HFF-Myc (cell line): ENCODE data around the gene MYLK.
"Not testable (repeated sequence)": the region's sequence is repeated elsewhere in the genome, so short reads cannot be mapped to it uniquely, and the experiment has no call there.

ENCODE experiments used
- DNase-seq: peaks from one replicate; pipeline ENCODE4 v3.0.0-alpha.2; 2011; ENCODE audit warnings: low read depth; ENCODE audit errors: extremely low read depth
- H3K4me3 ChIP-seq: replicated peaks from 2 replicates; pipeline ENCODE4 v1.5.1; 2011; ENCODE audit warnings: low read depth, mild to moderate bottlenecking, control low read depth, low read length
- CTCF ChIP-seq: IDR thresholded peaks from 2 replicates; pipeline ENCODE4 v1.5.1; 2012; ENCODE audit warnings: mild to moderate bottlenecking, low read depth, low read length, control low read depth; ENCODE audit errors: missing control alignments

Gene MYLK

GRCh38 chr3:123914829-123915228 is 30.7 kb upstream of the MYLK start:
- H3K4me3 ChIP-seq: no peak overlapping the region
- DNase-seq: no peak
- no peak for TF ChIP-seq CTCF

- no peak for DNase-seq
Measured at GRCh38 chr3:123909785-123910184, 25.7 kb upstream of the MYLK start.

GRCh38 chr3:123907720-123908119 is 23.6 kb upstream of the MYLK start:
- no peak for TF ChIP-seq CTCF
- H3K4me3 ChIP-seq: no peak overlapping the region
- DNase-seq: no peak

More at GRCh38 chr3:123909785-123910184, 25.7 kb upstream of the MYLK start:
- no peak for TF ChIP-seq CTCF
- no peak overlapping the region for H3K4me3 ChIP-seq

- TF ChIP-seq CTCF: no peak
- no peak overlapping the region for H3K4me3 ChIP-seq
- DNase-seq: no peak
Measured at GRCh38 chr3:123899300-123899865, 15.3 kb upstream of the MYLK start.

- TF ChIP-seq CTCF: no peak
- DNase-seq: no peak
- H3K4me3 ChIP-seq: no peak overlapping the region
Measured at GRCh38 chr3:123893012-123893411, 8.9 kb upstream of the MYLK start.

GRCh38 chr3:123892195-123892594 is 8.1 kb upstream of the MYLK start:
- H3K4me3 ChIP-seq: no peak overlapping the region
- no peak for TF ChIP-seq CTCF

GRCh38 chr3:123890991-123891390 is 6.9 kb upstream of the MYLK start:
- H3K4me3 ChIP-seq, DNase-seq: not testable (repeated sequence)

More at GRCh38 chr3:123892195-123892594, 8.1 kb upstream of the MYLK start:
- DNase-seq: no peak

GRCh38 chr3:123890162-123890561 is 6.0 kb upstream of the MYLK start:
- DNase-seq, H3K4me3 ChIP-seq: not testable (repeated sequence)
